Measurements from ENCODE around the gene TBX20.
"Not testable (repeated sequence)": the region's sequence is repeated elsewhere in the genome, so short reads cannot be mapped to it uniquely, and the experiment has no call there.

TBX20 gene

GRCh38 chr7:35161059-35161740 lies 92.7 kb downstream of the TBX20 start:
- DNase-seq (ENCODE audit: low spot score): not testable (repeated sequence)

Measured in CD4-positive, alpha-beta T cell treated with Interleukin-6 at 100 ng/mL for 8 hours (primary cell).